Tibial artery (tissue), 4 donors: Measurements from ENCODE around the gene PLXNA2.
A peak's percentile ranks its signal among the peaks of the same experiment; 100 is the strongest.

Source experiments
- DNase-seq, 2 donors: peaks; one replicate each; pipeline ENCODE4 v3.0.0-alpha.2; 2019
- H3K27ac ChIP-seq, 2 donors: fragments of 200-600 bp; sonication (generic) in 1 of 2; 1 replicate in 1 of 2; 2 replicates in 1 of 2; pipeline ENCODE4 v1.5.1; 2018 to 2019; ENCODE audit warnings: mild to moderate bottlenecking in 1 of 2
- H3K27me3 ChIP-seq, 2 donors: fragments of 200-600 bp; sonication (generic) in 1 of 2; one replicate each; pipeline versions ENCODE4 v1.5.1 to v1.6.0; 2016 to 2019
- H3K36me3 ChIP-seq, 3 donors: fragments of 200-600 bp; sonication (generic) in 2 of 3; one replicate each; pipeline ENCODE4 v1.5.1; 2016 to 2019; ENCODE audit warnings: mild to moderate bottlenecking in 2 of 3
- H3K4me1 ChIP-seq, 4 donors: fragments of 200-600 bp; sonication (generic) in 2 of 4; 1 replicate in 3 of 4; 2 replicates in 1 of 4; pipeline ENCODE4 v1.5.1; 2016 to 2019
- H3K4me3 ChIP-seq, 2 donors: fragments of 200-600 bp; sonication (generic) in 1 of 2; 1 replicate in 1 of 2; 2 replicates in 1 of 2; pipeline ENCODE4 v1.5.1; 2018 to 2019; ENCODE audit warnings: mild to moderate bottlenecking in 2 of 2
- H3K9me3 ChIP-seq, 3 donors: fragments of 200-600 bp; sonication (generic) in 1 of 3; one replicate each; pipeline ENCODE4 v1.5.1; 2016 to 2019
- intact Hi-C: fragments of 100-400 bp; cut with DNase I; formaldehyde crosslinking; loops from one replicate; pipeline ENCODE4 v1.15.0; 2023; ENCODE audit warnings: low total_unique reads
- TF ChIP-seq, protein P1 (sequence below), 2 experiments: fragments of 200-600 bp in 1 of 2; fragments of 450-650 bp in 1 of 2; IDR thresholded peaks; one replicate each; pipeline ENCODE4 v1.5.1; 2017 to 2019; ENCODE audit warnings: antibody characterized with exemption in 2 of 2, mild to moderate bottlenecking in 1 of 2, moderate library complexity in 1 of 2

PLXNA2 gene

DNA sequence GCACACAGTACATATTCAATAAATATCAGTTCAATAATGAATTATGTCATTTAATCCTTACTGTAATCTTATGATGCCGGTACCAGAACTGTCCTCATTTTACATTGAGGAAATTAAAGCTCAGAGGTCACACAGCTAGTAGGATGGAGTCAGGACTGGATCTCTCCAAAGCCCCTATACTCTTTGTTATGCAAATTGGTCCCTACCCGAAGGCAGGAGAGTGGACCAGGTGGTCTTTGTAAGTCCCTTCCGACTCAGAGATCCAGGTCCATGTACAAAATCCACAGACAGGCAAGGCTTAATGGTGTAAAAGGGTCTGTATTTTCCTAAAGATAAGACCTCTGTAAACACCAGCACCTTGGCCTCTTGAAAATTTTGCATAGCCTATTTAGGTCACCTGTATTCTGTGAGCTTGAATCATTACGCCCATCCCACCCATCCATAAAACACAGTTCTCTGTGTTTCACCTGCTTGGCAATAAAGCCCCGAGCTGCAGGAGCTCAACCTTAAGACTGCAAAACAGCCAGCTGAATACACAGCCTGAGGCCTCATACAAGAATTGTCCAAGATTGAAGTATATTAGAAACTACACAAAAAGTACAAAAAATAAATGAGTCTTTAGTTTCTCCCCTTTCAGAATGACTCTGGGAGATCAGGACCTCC, 41.7 kb downstream of the PLXNA2 start:
- Histone ChIP-seq H3K27me3 (no peaks in the 10 kb centered on the region), H3K4me3 (no peak overlapping the region), H3K36me3 (peaks cover 0 to 6% (median 0%) of the 10 kb centered on the region in 3 donors), H3K9me3 (no peaks in the 10 kb centered on the region), H3K4me1 (peaks cover 0 to 72% (median 60%) of the 10 kb centered on the region in 4 donors), H3K27ac (peak overlapping the region; percentile 76 to 78)
- TF ChIP-seq, protein P1, sequence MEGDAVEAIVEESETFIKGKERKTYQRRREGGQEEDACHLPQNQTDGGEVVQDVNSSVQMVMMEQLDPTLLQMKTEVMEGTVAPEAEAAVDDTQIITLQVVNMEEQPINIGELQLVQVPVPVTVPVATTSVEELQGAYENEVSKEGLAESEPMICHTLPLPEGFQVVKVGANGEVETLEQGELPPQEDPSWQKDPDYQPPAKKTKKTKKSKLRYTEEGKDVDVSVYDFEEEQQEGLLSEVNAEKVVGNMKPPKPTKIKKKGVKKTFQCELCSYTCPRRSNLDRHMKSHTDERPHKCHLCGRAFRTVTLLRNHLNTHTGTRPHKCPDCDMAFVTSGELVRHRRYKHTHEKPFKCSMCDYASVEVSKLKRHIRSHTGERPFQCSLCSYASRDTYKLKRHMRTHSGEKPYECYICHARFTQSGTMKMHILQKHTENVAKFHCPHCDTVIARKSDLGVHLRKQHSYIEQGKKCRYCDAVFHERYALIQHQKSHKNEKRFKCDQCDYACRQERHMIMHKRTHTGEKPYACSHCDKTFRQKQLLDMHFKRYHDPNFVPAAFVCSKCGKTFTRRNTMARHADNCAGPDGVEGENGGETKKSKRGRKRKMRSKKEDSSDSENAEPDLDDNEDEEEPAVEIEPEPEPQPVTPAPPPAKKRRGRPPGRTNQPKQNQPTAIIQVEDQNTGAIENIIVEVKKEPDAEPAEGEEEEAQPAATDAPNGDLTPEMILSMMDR (IDR thresholded peaks at IDR 0.05): no peak
- no peak for DNase-seq
- intact Hi-C loops: loop anchor here (5.0 kb wide), 1 partner anchor 40 kb away; the partner anchor contains the start of gene PLXNA2

DNA sequence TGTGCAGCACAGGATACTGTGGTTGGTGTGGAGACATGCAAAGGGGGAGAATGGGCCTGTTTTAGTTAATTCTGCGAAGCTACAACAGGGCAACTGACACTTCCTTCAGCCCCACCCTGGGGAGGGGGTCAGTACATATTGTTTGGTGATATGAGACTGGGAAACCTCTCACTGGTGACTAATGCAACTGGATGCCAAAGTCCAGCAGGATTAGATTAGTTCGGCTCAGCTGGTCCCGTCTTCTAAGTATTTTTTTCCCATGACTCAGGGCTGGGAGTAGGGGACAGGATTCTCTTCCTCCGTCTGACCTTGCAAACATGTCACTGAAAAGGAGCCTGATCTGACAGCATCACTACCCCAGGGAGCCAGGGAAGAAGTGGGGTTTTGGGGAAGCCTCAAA, 43.0 kb downstream of the PLXNA2 start:
- Histone ChIP-seq H3K9me3 (no peaks in the 10 kb centered on the region), H3K27ac (peak overlapping the region; percentile 56 to 78), H3K36me3 (peaks cover 0 to 6% (median 0%) of the 10 kb centered on the region in 3 donors), H3K4me1 (peaks cover 0 to 60% (median 52%) of the 10 kb centered on the region in 4 donors), H3K27me3 (no peaks in the 10 kb centered on the region), H3K4me3 (no peak overlapping the region)
- DNase-seq: peak in 1 of 2 donors; percentile 60
- intact Hi-C loops: loop anchor here (5.0 kb wide), 1 partner anchor 41 kb away; the partner anchor contains the start of gene PLXNA2
- TF ChIP-seq, protein P1 (IDR thresholded peaks at IDR 0.05): no peak

DNA sequence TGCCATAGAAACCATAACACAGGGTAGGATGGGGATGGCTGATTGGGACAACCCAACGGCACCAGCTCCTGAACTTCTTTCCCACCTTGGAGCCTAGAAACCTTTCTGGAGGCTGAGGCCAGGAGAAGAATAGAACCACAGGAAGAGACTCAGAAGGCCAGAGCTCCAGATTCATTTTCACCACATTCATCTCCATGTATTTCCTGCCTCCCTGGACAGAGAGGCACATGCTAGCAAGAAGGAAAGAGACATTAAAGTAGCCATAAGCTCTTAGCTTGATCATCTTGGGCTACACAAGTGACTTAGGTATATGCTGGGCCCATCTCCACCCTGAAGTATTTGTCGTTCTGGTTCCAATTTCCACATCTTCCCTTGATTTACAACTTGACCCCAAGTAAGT, 44.1 kb downstream of the PLXNA2 start:
- intact Hi-C loops: loop anchor here (5.0 kb wide), 1 partner anchor 42 kb away; the partner anchor contains the start of gene PLXNA2
- Histone ChIP-seq H3K4me1 (peaks cover 0 to 48% (median 45%) of the 10 kb centered on the region in 4 donors), H3K4me3 (no peak overlapping the region), H3K27me3 (no peaks in the 10 kb centered on the region), H3K36me3 (peaks cover 0 to 6% (median 0%) of the 10 kb centered on the region in 3 donors), H3K27ac (peak overlapping the region in 1 of 2 donors; percentile 14), H3K9me3 (no peaks in the 10 kb centered on the region)
- TF ChIP-seq, protein P1 (IDR thresholded peaks at IDR 0.05): no peak
- no peak for DNase-seq

DNA sequence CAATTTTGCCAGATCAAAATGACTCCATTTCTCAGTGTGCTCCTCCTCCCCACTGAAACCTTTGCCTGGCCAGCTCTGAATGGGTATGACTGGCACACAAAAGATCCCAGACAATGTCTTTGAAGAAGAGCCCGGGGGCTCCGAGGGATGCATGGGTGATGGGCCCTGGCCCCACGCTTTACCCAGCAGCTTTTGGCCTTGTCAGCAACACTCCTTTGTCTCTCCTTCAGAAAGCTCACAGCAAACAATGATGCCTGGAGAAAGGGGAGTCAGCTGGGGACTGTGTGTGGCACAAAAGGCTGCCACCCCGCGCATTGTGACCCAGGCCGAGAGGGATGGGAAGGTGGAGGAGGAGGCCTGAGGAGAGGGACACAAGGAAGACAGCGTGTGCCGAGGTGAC, 45.9 kb downstream of the PLXNA2 start:
- no peak overlapping the region for H3K4me3 ChIP-seq
- H3K9me3 ChIP-seq: no peaks in the 10 kb centered on the region
- peaks cover 0 to 30% (median 26%) of the 10 kb centered on the region in 4 donors for H3K4me1 ChIP-seq
- TF ChIP-seq, protein P1 (IDR thresholded peaks at IDR 0.05): no peak
- no peak for DNase-seq
- intact Hi-C loops: no loop called here
- H3K27me3 ChIP-seq: no peaks in the 10 kb centered on the region
- no peak overlapping the region for H3K27ac ChIP-seq
- H3K36me3 ChIP-seq: peaks cover 0 to 6% (median 0%) of the 10 kb centered on the region in 3 donors

DNA sequence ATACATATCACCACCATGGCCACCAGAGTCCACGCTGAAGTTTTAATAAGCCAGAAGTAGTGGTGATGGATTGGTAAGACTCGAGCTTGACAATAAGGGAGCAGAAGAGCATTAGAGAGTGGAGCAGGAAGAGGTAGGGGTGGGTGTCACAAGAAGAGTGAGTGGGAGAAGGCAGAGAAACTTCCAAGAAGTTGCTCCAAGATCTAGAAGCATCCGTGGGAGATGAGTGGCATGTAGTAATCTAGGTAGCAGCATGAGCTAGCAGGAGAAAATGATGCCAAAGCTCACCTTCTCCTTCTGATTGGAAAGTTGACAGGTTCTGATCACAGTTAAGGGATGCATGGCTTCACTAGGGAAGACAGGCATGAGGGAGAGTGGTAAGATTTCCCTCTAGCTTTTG, 49.2 kb downstream of the PLXNA2 start:
- H3K9me3 ChIP-seq: no peaks in the 10 kb centered on the region
- intact Hi-C loops: no loop called here
- no peak for DNase-seq
- peaks cover 0 to 6% (median 0%) of the 10 kb centered on the region in 3 donors for H3K36me3 ChIP-seq
- H3K27me3 ChIP-seq: no peaks in the 10 kb centered on the region
- TF ChIP-seq, protein P1 (IDR thresholded peaks at IDR 0.05): no peak
- no peaks in the 10 kb centered on the region for H3K4me1 ChIP-seq
- no peak overlapping the region for H3K27ac ChIP-seq
- H3K4me3 ChIP-seq: no peak overlapping the region
